Measurements from ENCODE around the gene IDH3A. TPM values are rescaled to one million over a fixed set of nuclear protein-coding genes. Genes with fewer than 3 reads are reported as not detected.

IDH3A gene
- total RNA-seq = 100 to 1,000 TPM in 1 of 2 donors, 10 to 100 TPM in 1; 61.9 to 176 TPM

DNA sequence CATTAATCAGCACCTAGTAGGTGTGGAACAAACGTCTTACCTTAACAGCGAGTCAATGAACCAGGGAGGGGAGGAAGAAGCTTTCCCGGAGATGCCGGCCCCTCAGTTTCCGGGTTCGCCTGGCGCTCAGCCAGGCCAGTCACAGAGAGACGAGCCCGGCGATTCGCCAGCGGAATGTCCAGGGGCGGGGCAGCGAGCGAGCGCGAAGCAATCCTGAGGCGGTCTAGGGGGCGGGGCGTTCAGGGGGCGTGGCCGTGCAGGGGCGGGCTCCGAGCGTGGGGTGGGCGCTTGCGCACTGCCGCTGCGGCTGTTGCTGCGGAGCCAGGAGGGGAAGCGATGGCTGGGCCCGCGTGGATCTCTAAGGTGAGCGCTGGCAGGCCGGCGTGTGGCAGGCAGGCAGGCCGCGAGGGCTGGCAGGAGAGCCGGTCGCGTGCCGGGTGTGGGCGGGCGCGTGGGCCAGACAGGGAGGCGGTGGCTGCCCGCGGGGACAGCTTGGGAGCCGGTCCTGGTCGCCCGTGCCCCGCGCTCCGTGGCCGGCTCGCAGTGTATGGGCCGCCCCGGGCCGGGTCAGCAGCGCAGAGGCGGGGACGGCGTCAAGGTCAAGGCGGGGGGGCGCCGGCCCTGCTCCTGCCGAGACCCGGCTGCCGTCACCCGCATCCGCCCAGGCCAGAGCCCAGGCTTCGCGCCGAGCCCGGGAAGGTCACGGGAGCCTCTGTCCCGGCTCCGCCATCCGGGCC is at the start of gene IDH3A:
Gene IDH3A (plus strand): TSS at position 295 of the 737 bp plus-strand sequence. CDS start 42 bp downstream, at position 337.
- Mint-ChIP-seq H3K27ac (peak within 1 kb of the TSS; percentile 95), H3K4me1 (peaks cover 22% of the 10 kb centered on the region), H3K36me3 (ENCODE audit: low read depth) (peaks cover 20% of the 10 kb centered on the region), H3K9me3 (no peaks in the 10 kb centered on the region), H3K27me3 (no peaks in the 10 kb centered on the region), H3K4me3 (peak within 1 kb of the TSS; percentile 93)
- peak; percentile 96 for ATAC-seq (replicated peaks)

DNA sequence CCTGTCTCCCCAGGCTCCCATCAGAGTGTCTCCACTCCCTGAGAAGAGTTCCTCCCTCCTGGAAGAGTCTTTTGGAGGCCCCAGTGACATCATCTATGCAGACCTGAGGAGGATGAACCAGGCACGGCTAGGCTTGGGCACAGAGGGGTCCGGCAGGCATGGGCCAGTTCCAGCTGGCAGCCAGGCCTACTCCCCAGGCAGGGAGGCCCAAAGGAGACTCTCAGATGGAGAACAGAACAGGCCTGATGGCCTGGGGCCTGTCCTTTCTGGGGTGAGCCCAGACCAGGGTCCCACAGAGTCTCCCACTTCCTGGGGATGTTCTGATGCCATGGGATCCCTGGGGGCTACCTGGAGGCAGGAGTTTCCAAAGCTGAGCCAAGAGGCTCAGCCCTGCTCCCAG is 48.3 kb upstream of the IDH3A start:
- H3K4me1 Mint-ChIP-seq = peaks cover 29% of the 10 kb centered on the region
- H3K4me3 Mint-ChIP-seq = no peak overlapping the region
- H3K27ac Mint-ChIP-seq = no peak overlapping the region
- H3K9me3 Mint-ChIP-seq = no peaks in the 10 kb centered on the region
- H3K36me3 Mint-ChIP-seq (ENCODE audit: low read depth) = no peaks in the 10 kb centered on the region
- H3K27me3 Mint-ChIP-seq = no peaks in the 10 kb centered on the region
- no peak for ATAC-seq (replicated peaks)

DNA sequence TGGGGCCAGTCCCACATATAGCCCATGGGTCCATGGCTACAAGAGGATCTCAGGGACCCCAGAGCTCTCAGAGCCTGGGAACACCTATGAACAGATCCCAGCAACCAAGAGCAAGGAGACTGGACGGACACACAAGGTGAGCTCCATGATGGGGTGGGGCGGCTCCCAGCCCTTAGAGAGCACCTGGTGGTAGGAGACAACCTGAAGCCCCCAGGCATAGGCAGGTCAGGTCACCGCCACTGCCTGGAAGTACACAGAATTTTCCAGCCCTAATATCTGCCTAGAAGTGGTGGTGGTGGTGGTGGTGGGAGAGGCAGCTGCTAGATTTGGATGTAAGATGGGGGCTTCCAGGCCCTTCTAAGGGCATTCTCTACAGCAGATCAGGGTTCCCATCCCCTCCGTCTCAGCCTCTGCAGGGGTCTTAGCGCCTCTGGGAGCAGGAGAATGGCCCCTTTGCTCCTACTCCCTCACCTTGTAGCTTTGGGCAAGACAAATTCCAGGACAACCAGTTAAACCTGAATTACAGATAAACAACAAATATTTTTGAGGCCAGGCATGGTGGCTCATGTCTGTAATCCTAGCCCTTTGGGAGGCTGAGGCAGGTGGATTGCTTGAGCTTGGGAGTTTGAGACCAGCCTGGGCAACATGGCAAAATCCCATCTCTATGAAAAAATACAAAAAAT is 47.6 kb upstream of the IDH3A start:
- ATAC-seq (replicated peaks) = no peak
- Mint-ChIP-seq H3K9me3 (no peaks in the 10 kb centered on the region), H3K36me3 (ENCODE audit: low read depth) (no peaks in the 10 kb centered on the region), H3K27ac (no peak overlapping the region), H3K4me1 (peaks cover 36% of the 10 kb centered on the region), H3K27me3 (no peaks in the 10 kb centered on the region), H3K4me3 (no peak overlapping the region)

DNA sequence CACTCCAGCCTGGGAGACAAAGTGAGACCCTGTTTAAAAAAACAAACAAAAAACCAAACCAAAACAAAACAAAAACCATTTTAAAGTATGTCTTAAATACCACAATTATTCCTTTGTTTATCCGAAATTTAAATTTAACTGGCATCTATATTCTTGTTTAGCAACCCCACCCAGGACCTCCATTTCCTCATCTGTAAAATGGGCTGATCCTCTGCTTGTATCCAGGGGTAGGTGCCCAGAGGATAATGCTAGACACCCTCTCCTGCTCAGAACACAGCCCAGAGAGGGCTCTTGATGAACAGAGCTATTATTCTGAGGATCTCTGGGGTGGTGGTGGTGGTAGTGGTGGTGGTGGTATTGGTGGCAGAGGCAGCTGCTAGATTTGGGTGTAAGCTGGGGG is 47.0 kb upstream of the IDH3A start:
- Mint-ChIP-seq H3K27ac (peak overlapping the region; percentile 92), H3K36me3 (ENCODE audit: low read depth) (no peaks in the 10 kb centered on the region), H3K27me3 (no peaks in the 10 kb centered on the region), H3K4me1 (peaks cover 36% of the 10 kb centered on the region), H3K9me3 (no peaks in the 10 kb centered on the region), H3K4me3 (no peak overlapping the region)
- ATAC-seq (replicated peaks) = no peak

DNA sequence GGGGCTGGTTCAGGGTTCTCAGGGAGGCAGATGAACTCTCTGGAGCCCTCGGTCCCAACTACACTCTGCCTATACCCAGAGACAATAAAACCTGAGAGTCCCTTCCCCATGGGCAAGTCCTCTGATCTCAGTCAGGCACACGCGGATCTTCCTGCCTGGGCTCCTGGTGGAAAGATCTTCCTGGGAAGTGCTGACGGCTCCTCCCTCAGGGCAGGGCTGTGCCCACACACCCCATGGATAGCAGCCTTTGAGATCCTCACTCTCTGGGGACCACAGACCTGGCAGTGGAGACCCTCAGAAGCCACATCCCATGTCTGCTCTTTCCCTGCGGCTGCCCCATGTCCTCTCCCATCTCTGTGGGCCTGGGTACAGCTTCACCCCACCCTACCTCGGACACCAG is 46.4 kb upstream of the IDH3A start:
- Mint-ChIP-seq H3K27ac (peak overlapping the region; percentile 92), H3K27me3 (no peaks in the 10 kb centered on the region), H3K4me1 (peaks cover 36% of the 10 kb centered on the region), H3K36me3 (ENCODE audit: low read depth) (no peaks in the 10 kb centered on the region), H3K9me3 (no peaks in the 10 kb centered on the region), H3K4me3 (no peak overlapping the region)
- no peak for ATAC-seq (replicated peaks)

DNA sequence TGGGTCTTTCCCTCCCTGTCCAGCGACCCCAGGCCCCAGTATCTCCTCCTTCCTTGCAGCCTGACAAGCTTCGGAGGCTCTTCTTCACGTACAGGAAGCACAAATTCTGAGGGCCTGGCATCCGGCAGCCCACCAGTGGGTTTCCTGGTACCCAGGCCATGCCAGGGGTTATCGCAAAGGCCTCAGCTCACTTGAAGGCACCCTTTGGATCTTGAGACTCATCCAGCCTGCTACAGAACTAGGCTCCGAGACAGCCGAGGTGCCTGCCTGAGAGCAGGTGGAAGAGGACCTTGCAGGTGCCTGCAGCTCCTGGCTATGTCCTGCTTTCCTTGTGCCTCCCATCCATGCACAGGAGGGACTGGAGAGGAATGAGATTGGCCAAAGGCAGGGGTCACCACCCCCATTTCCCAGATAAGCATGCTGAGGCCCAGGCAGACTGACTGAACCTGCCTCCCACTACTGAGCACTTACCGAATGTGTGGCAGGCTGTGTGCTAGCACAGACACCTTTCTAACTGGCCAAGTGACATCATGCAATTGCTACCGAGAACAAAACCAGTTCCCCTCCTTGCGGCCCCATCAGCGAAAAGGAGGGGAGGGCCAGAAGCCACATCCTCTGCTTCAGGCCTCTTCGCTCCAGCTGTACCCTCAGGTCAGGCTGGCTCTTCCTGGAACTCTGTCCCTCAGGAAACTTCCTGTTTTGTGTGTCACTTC is 45.6 kb upstream of the IDH3A start:
- H3K27ac Mint-ChIP-seq = peak overlapping the region; percentile 92
- ATAC-seq (replicated peaks) = peak; percentile 93
- H3K36me3 Mint-ChIP-seq (ENCODE audit: low read depth) = no peaks in the 10 kb centered on the region
- H3K9me3 Mint-ChIP-seq = no peaks in the 10 kb centered on the region
- H3K4me3 Mint-ChIP-seq = peak overlapping the region; percentile 71
- no peaks in the 10 kb centered on the region for H3K27me3 Mint-ChIP-seq
- peaks cover 36% of the 10 kb centered on the region for H3K4me1 Mint-ChIP-seq

DNA sequence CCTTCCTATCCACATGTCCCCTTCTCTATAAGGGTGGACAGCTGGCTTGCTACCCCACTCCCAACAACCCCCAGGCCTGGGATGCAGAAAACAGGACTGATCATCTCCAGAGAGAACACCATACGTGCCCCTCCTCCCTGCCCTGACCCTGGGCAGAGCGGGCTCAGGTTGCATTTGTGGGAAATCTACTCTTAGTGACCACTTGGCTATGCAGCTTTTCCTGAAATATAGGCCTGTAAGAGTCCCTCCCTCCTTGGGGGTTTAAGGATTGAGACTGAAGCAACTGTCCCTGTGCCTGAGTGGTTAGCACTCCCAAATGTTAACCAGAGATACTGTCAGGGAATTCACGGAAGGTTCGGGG is 45.1 kb upstream of the IDH3A start:
- peak overlapping the region; percentile 71 for H3K4me3 Mint-ChIP-seq
- ATAC-seq (replicated peaks) = peak; percentile 30
- H3K9me3 Mint-ChIP-seq = no peaks in the 10 kb centered on the region
- H3K27me3 Mint-ChIP-seq = no peaks in the 10 kb centered on the region
- H3K36me3 Mint-ChIP-seq (ENCODE audit: low read depth) = no peaks in the 10 kb centered on the region
- peaks cover 36% of the 10 kb centered on the region for H3K4me1 Mint-ChIP-seq
- H3K27ac Mint-ChIP-seq = peak overlapping the region; percentile 92

DNA sequence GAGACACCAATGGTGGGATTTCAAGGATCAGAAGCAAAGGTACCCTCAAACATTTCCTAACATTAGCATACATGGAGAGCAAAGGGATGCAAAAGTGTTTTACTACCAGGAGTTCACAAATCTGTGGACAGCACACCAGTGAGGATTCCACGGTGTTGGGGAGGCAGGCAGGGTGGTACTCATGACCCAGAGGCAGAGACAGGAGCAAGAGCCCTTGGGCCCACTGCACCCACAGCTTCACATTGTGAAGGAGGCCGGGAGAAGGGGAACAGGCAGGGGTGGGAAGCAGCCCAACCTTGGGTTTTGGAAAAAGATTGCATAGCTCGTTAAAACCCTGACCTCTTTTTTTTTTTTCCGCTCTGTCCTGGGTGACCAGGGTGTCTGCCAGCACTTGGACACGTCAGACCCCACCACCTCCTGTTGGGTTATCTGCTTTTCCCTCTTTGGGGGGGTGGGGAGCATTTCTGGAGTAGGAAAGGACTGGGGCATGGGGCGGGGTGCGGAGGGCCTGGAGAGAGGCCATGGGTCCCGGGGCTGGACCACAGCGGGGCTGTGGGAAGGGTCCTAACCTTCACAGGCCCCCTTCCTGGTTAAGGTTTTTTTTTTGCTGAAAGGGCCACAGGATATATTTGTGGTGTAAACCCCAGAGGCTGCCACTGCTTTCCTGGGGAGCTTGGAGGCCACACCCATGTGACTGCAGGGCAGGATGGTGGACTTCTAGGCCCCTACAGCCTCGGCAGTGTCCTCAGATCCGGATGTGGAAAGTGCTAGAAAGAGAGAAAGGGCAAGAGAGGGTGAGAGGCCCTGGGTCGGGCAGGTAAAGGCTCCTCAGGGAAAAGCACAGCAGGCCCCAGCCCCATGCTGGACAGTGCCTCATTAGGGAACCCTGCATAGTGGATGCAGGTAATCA is 44.3 kb upstream of the IDH3A start:
- peak overlapping the region; percentile 71 for H3K4me3 Mint-ChIP-seq
- H3K36me3 Mint-ChIP-seq (ENCODE audit: low read depth) = no peaks in the 10 kb centered on the region
- no peaks in the 10 kb centered on the region for H3K27me3 Mint-ChIP-seq
- H3K27ac Mint-ChIP-seq = peak overlapping the region; percentile 92
- H3K9me3 Mint-ChIP-seq = no peaks in the 10 kb centered on the region
- ATAC-seq (replicated peaks) = no peak
- peaks cover 34% of the 10 kb centered on the region for H3K4me1 Mint-ChIP-seq

DNA sequence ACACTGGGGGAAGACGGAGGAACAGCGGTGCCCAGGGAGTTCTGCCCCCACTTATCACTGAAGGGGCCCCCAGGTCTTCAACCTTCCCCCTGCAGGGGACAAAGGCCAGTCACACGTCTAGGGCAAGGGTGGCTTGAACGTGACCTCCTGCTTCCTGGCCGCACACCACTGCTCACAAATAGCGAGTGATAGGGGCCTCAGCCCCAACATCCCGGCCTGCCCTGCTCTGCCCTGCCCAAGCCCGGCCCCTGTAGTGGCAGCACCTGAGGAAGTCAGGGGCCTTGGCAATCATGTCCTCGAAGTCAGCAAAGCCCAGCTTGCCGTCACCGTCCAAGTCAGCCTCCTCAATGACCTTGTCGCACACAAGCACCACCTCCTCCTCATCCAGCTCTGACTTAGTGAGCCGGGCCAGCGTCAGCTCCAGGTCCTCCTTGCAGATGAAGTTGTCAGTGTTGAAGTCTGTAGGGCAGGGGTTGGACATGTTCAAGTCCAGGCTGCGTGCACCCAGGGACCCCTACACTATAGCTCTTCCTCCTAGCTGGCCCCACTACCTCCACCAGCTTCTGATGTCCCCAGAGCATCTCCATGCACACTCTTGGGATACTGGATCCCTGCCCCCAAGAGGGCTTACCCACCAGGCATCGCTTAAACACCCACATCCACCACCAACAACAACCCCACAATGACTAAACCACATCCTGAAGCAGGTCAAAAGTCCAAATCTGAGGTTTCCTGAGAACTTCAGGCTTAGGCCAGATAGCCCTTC is 43.5 kb upstream of the IDH3A start:
- peaks cover 31% of the 10 kb centered on the region for H3K4me1 Mint-ChIP-seq
- ATAC-seq (replicated peaks) = no peak
- H3K36me3 Mint-ChIP-seq (ENCODE audit: low read depth) = no peaks in the 10 kb centered on the region
- H3K9me3 Mint-ChIP-seq = no peaks in the 10 kb centered on the region
- H3K27ac Mint-ChIP-seq = peak overlapping the region; percentile 74
- peak overlapping the region; percentile 71 for H3K4me3 Mint-ChIP-seq
- H3K27me3 Mint-ChIP-seq = no peaks in the 10 kb centered on the region

DNA sequence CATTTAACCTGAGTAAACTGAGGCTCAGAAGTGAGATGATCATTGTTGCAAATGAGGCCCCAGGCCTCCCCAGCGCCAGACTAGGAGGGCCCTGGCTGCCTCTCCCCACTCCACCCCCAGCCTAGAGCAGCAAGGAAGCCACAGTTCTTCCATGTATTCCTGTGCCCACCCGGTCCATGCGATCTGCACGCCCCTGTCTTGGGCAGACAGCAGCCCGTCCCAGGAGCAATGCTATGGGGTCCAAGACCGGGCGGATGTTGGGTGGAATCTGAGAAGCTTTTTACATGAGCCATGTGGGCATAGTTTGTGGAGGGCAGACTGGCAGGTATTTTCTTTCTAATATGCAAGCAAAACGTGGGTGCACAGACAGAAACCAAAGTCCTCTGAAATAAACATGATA is 41.7 kb upstream of the IDH3A start:
- Mint-ChIP-seq H3K27me3 (no peaks in the 10 kb centered on the region), H3K27ac (no peak overlapping the region), H3K36me3 (ENCODE audit: low read depth) (no peaks in the 10 kb centered on the region), H3K4me3 (no peak overlapping the region), H3K4me1 (peaks cover 31% of the 10 kb centered on the region), H3K9me3 (no peaks in the 10 kb centered on the region)
- no peak for ATAC-seq (replicated peaks)

DNA sequence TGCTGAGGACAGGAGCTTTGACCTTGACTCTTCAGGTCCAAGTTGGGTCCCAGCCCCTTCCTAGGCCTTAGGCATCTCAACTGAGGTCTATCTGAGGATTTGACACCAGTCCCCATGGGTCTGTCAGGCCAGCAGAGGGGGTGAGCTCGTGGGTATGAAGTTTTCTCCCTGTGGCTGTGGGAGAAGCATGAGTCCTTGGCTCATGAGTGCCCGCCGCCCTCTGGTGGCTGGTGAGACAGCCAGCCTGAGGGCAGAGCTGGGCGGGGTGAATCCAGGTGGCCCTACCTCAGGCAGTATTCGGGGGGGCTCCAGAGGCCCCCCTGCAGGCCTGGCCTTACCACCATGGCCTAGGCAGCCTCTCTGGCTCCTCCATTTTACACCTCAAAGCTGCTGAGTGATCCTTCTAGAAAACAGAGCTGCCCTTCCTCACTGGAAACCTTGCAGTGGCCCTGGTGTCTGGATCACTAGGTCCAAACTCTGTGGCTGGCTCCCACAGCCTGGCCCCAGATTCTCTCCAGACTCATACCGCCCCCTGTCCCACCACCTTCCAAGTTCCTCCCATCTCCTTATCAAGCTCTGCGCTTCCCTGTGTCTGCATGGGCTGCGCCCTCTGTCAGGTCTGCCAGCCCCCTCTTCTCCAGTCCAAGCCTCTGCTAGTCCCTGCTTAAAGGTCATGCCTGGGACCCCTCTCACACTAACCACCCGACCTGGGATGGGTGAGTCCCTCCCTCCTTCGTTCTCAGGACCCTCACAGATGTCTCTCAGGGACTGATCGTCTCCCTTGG is 40.7 kb upstream of the IDH3A start:
- no peaks in the 10 kb centered on the region for H3K9me3 Mint-ChIP-seq
- peak overlapping the region; percentile 58 for H3K27ac Mint-ChIP-seq
- H3K36me3 Mint-ChIP-seq (ENCODE audit: low read depth) = no peaks in the 10 kb centered on the region
- peak; percentile 71 for ATAC-seq (replicated peaks)
- H3K4me1 Mint-ChIP-seq = peaks cover 26% of the 10 kb centered on the region
- H3K27me3 Mint-ChIP-seq = no peaks in the 10 kb centered on the region
- no peak overlapping the region for H3K4me3 Mint-ChIP-seq

DNA sequence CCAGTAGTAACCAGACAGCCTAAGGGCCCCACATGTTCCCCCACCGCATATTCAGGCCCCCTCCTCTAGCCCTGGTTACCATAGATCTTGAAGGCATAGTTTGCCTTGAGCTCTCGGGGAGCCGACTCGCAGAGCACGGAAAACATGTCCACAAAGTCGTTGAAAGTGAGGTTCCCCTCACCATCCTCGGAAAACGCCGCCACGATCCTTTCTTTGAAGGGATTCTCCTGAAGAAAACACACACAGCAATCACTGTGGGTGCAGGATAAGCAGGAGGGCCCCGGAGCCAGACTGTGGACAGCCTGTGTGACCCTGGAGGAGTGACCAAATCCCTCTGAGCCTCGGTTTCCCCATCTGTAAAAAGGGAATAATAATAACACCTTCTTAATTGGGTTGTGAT is 40.0 kb upstream of the IDH3A start:
- Mint-ChIP-seq H3K9me3 (no peaks in the 10 kb centered on the region), H3K27me3 (no peaks in the 10 kb centered on the region), H3K27ac (peak overlapping the region; percentile 58), H3K4me1 (peaks cover 23% of the 10 kb centered on the region), H3K36me3 (ENCODE audit: low read depth) (no peaks in the 10 kb centered on the region), H3K4me3 (no peak overlapping the region)
- no peak for ATAC-seq (replicated peaks)

DNA sequence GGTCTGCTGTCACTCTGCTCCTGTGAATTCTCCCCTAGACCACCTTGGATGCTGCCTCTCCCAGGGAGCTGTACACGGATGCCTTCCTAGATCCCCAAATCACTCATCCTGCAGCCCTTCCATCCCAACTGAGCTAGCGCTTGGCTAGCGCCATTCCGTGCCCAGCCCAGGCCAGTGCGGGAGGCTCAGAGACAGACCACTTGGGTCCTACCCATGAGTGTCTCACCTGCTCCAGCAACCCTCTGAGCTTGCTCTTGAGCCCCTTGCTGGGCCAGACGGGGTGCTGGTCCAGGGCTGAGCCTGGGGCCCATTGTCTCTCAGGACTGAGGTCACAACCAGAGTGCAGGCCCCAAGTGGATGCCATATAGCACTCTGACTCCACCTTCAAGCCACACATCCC is 39.1 kb upstream of the IDH3A start:
- ATAC-seq (replicated peaks) = no peak
- H3K27ac Mint-ChIP-seq = no peak overlapping the region
- H3K4me3 Mint-ChIP-seq = no peak overlapping the region
- H3K27me3 Mint-ChIP-seq = no peaks in the 10 kb centered on the region
- no peaks in the 10 kb centered on the region for H3K9me3 Mint-ChIP-seq
- peaks cover 15% of the 10 kb centered on the region for H3K4me1 Mint-ChIP-seq
- no peaks in the 10 kb centered on the region for H3K36me3 Mint-ChIP-seq (ENCODE audit: low read depth)

All from activated T-helper 17 cell treated with anti-CD3 and anti-CD28 coated beads, Interleukin-2, amount 50 U/mL, for 72 hours (primary cell).